D721Med (cell line): ENCODE measurements around the gene RIMBP2.

ENCODE experiments used
- DNase-seq: peaks from one replicate; pipeline ENCODE4 v3.0.0; 2011; ENCODE audit warnings: low spot score; ENCODE audit not compliant: insufficient read length
- FAIRE-seq: peaks from 2 replicates; lab custom pipeline; 2011; peaks lifted over from hg19 to GRCh38; lab: Jason Lieb, UNC
- TF ChIP-seq, protein P1 (sequence below): IDR thresholded peaks from 2 replicates; pipeline ENCODE4 v1.5.1; 2012; ENCODE audit warnings: mild to moderate bottlenecking, control low read depth; ENCODE audit not compliant: insufficient read depth; ENCODE audit errors: missing control alignments

The RIMBP2 gene

DNA sequence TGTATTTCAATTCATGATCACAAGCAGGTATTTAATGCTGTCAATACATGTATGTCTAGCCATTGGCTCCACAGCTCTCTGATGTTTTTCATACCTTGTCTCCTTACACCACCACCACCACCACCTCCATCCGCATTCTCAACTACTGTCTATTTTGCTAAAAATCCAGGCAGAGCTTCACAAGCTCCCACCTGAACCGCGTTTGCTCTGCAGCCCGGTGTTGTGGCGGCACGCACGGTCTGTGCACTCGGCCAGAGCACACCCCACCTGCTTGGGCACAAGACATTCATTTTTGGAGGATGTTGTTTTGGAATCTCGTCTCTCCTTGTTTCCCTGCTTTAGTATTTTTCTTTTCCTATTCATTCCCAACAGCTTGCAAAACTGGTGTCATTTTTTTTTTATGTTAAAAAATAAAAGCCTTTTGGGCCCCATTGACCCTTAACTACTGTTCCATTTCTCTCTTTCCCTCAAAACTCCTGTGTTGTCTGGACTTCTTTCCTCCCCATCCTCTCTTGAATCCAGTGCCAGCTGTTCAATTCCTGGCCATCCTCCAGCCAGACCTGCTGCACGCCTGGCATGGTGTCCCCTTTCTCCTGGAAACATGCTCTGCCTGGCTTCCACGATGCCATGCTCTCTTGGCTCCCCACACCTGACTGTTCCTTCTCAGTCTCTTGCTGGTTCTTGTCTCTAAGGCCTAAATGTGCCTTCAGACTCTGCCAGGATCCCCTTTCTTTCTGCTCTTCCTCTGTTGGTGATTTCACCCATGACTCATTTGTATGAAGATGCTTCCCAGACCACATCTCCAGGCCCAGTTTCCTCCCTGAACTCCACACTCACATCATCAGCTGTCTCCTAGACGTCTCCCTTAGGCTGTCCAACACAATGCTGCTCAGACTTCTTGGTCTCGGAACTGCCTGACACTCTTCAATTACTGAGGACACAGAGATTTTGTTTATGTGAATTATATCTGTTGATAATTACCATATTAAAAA is 340.5 kb downstream of the RIMBP2 start:
- FAIRE-seq (no peak), DNase-seq (no peak)
- TF ChIP-seq, protein P1, sequence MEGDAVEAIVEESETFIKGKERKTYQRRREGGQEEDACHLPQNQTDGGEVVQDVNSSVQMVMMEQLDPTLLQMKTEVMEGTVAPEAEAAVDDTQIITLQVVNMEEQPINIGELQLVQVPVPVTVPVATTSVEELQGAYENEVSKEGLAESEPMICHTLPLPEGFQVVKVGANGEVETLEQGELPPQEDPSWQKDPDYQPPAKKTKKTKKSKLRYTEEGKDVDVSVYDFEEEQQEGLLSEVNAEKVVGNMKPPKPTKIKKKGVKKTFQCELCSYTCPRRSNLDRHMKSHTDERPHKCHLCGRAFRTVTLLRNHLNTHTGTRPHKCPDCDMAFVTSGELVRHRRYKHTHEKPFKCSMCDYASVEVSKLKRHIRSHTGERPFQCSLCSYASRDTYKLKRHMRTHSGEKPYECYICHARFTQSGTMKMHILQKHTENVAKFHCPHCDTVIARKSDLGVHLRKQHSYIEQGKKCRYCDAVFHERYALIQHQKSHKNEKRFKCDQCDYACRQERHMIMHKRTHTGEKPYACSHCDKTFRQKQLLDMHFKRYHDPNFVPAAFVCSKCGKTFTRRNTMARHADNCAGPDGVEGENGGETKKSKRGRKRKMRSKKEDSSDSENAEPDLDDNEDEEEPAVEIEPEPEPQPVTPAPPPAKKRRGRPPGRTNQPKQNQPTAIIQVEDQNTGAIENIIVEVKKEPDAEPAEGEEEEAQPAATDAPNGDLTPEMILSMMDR = no peak

DNA sequence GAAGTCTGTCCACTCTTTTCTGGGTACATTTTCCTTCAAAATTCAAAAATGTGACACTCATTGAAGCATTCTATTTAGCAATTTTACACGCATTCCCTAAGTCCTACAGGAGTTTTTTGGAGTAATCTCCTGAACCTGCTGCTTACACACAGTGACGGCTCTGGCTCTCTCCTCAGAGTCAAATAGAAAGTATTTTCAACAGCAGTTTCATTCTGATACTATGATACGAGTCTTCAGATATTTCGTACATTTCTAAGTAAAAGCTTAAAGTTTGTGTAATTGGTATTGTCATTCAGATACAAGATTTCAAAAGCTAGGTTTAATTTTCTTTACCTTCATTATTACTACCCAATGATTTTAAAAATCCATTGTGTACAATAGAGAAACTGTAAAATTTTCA is 342.0 kb downstream of the RIMBP2 start:
- DNase-seq (no peak), FAIRE-seq (no peak)
- TF ChIP-seq, protein P1 = no peak

DNA sequence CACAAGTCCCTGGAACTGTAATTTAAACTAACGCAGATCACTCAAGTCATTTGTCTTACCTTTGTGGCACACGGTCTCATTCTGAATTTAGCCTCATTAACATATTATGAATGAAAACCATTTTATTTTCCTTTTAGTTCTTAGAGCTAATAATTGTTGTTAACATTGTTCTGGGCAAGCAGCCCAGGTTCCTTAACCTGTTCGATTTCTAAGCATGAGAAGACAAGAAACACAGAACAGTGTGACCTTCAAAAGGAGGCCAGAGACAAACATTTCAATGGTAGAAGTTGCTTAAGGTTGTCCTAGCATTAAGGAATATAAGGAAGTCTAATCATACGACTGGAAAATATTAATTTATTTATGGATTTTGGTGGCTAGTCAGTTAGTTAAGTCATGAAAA is 343.2 kb downstream of the RIMBP2 start:
- TF ChIP-seq, protein P1 = no peak
- DNase-seq (no peak), FAIRE-seq (no peak)

DNA sequence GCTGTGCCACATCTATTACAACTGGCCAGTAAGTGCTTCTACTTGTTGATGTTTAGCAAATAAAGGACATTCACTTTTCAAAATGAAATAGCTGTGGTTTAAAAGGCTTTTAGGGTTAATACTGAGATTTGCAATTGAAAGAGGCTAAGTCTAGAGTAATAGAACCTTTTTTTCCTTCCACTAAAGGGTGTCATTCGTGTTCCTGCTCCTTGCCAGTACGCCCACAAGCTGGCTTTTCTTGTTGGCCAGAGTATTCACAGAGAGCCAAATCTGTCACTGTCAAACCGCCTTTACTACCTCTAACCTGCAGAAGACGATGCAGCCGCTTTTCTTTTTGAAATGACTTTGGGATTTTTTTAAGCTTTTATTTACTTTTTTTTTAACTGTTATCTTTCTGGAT is 344.8 kb downstream of the RIMBP2 start:
- FAIRE-seq = no peak
- TF ChIP-seq, protein P1 = no peak
- DNase-seq = no peak

DNA sequence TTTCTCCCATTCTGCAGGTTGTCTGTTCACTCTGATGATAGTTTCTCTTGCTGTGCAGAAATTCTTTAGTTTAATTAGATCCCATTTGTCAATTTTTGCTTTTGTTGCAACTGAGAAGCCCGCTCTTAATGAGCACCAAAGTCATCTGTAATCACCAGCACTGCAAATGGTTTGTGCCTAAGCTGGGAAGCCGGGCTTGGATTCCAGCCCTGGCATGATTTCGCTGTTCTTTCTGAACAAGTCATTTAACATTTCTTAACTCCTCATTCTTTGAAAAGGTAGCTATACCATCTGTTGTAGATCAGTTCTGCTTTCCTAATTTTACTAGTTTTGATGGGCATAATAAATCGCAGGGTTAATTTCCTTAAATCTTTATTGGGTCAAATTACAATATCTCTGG is 346.3 kb downstream of the RIMBP2 start:
- TF ChIP-seq, protein P1 = no peak
- FAIRE-seq = no peak
- DNase-seq = no peak

DNA sequence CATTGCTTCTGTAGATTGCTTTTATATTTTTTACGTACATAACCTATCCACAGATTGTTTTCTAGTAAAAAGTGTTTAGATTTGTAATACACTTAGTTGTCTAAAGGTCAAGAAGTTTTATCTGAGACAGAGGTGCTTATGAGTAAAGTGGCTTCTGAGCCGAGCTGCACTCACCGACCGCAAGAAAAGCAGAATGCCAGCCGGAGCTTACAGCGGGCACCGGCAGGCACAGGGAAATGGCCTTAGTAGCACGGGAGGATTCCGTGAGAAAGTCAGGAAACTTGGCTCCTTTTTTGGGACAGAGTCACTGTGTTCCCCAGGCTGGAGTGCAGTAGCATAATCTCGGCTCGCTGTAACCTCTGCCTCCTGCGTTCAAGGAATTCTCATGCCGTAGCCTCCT is 348.6 kb downstream of the RIMBP2 start:
- TF ChIP-seq, protein P1 = no peak
- FAIRE-seq = no peak

DNA sequence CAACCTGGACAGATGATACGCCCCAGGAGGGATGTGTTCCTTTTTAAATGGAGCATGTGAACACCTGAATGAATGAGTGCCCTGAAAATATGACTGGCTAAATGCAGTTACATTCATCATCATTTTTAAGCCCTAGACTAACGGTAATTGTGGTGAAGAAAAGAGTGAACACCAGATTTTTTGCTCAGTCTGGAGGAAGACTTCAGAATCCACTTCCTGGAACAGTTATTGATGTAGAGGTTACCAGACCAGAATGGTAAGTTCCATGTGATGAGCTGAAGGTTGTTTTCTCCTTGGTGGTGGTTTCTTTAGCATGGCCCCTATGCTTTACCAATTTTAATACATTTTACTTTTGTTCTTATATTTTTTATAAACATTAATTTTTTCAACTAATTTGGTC is 349.1 kb downstream of the RIMBP2 start:
- TF ChIP-seq, protein P1 = no peak
- FAIRE-seq (no peak), DNase-seq (no peak)

More for the DNA sequence above, 348.6 kb downstream of the RIMBP2 start:
- no peak for DNase-seq
